K562 (cell line): ENCODE measurements around the gene RBMS3. TPM values are rescaled to one million over a fixed set of nuclear protein-coding genes. Genes with fewer than 3 reads are reported as not detected.

Experiments used
- ATAC-seq: fragments of 200-7000 bp; cut with Tn5 transposase; 3 replicates; pipeline ENCODE4 v1.9.1; 2020; ENCODE audit warnings: moderate library complexity
- BruUV-seq: library from RNA; stranded (reverse); fragments of 400-500 nt; replicated peaks from 2 replicates; lab custom pipeline; 2021; lab: Mats Ljungman, UMichigan
- CTCF ChIA-PET: fragments of 300-600 bp; formaldehyde crosslinking; extraction: SDS; loops from one replicate; lab custom pipeline; 2021; ENCODE audit warnings: low intra/inter-chr PET ratio; lab: Yijun Ruan, JAX
- POLR2A ChIA-PET: fragments of 300-600, 350-650 bp; sonication (Branson Sonifier 250); formaldehyde crosslinking; extraction: SDS; loops from one replicate; lab custom pipeline; 2021; ENCODE audit warnings: antibody characterized with exemption, inconsistent platforms; lab: Yijun Ruan, JAX
- DNase-seq, 4 experiments: peaks; one replicate each; pipeline versions ENCODE4 v3.0.0 to v3.0.0-alpha.2; 2011 to 2018; ENCODE audit warnings: low spot score in 3 of 4, mixed read lengths in 3 of 4; ENCODE audit errors: extremely low read depth in 1 of 4
- FAIRE-seq: peaks from 2 replicates; lab custom pipeline; 2011; peaks lifted over from hg19 to GRCh38; lab: Jason Lieb, UNC
- H2AFZ ChIP-seq: 2 replicates; pipeline ENCODE4 v1.6.0; 2011; ENCODE audit warnings: low read depth, low read length, control low read depth, inconsistent platforms
- H3K27ac ChIP-seq: fragments of 200-600 bp; 3 replicates; pipeline ENCODE4 v1.8.0; 2011; ENCODE audit warnings: low read depth, mild to moderate bottlenecking, control low read depth, inconsistent platforms, low read length, moderate library complexity, mixed read lengths; ENCODE audit errors: extremely low read depth
- H3K27me3 ChIP-seq, 2 experiments: fragments of 300-600 bp in 1 of 2; 2 replicates in 1 of 2; 3 replicates in 1 of 2; pipeline versions ENCODE4 v1.6.0 to v1.8.0; 2011; ENCODE audit warnings: inconsistent platforms in 2 of 2, low read length in 2 of 2, mild to moderate bottlenecking in 1 of 2, mixed read lengths in 1 of 2, moderate library complexity in 1 of 2; ENCODE audit not compliant: control insufficient read depth in 2 of 2, insufficient read depth in 2 of 2
- H3K36me3 ChIP-seq: fragments of 300-600 bp; 3 replicates; pipeline ENCODE4 v1.8.0; 2011; ENCODE audit warnings: mild to moderate bottlenecking, low read length, inconsistent platforms; ENCODE audit not compliant: control insufficient read depth, insufficient read depth
- H3K4me1 ChIP-seq, 2 experiments: fragments of 200-600 bp in 1 of 2; replicated peaks in 1 of 2; 2 replicates in 1 of 2; 3 replicates in 1 of 2; pipeline versions ENCODE4 v1.5.1 to v1.8.0; 2011; ENCODE audit warnings: inconsistent platforms in 2 of 2, low read length in 2 of 2, mild to moderate bottlenecking in 1 of 2, mixed read lengths in 1 of 2, moderate library complexity in 1 of 2; ENCODE audit not compliant: control insufficient read depth in 2 of 2, insufficient read depth in 2 of 2
- H3K4me2 ChIP-seq: 2 replicates; pipeline ENCODE4 v1.6.1; 2011; ENCODE audit warnings: low read length, control low read depth, inconsistent platforms, mixed read lengths; ENCODE audit not compliant: insufficient read depth
- H3K4me3 ChIP-seq: fragments of 200-600 bp; sonication (generic), shearing (Covaris generic); 2 replicates; pipeline ENCODE4 v1.5.1; 2016; ENCODE audit warnings: control low read depth, inconsistent platforms
- H3K79me2 ChIP-seq: fragments of 200-600 bp; 3 replicates; pipeline ENCODE4 v1.8.0; 2011; ENCODE audit warnings: low read length, inconsistent platforms; ENCODE audit not compliant: control insufficient read depth, insufficient read depth
- H3K9ac ChIP-seq, 2 experiments: 2 replicates each; pipeline versions ENCODE4 v1.6.0 to v1.6.1; 2011; ENCODE audit warnings: low read depth in 2 of 2, low read length in 2 of 2, control low read depth in 1 of 2, inconsistent platforms in 1 of 2, mild to moderate bottlenecking in 1 of 2, mixed read lengths in 1 of 2; ENCODE audit not compliant: insufficient read depth in 1 of 2
- H3K9me1 ChIP-seq: one replicate; pipeline ENCODE4 v1.6.0; 2011; ENCODE audit warnings: inconsistent platforms, mild to moderate bottlenecking, low read length, moderate library complexity; ENCODE audit not compliant: control insufficient read depth, insufficient read depth
- H3K9me3 ChIP-seq: replicated peaks from 2 replicates; pipeline ENCODE4 v1.5.1; 2011; ENCODE audit warnings: low read depth, low read length, inconsistent platforms; ENCODE audit not compliant: control insufficient read depth, insufficient read depth
- H4K20me1 ChIP-seq: replicated peaks from 2 replicates; pipeline ENCODE4 v1.6.1; 2011; ENCODE audit warnings: low read length, inconsistent platforms, mixed read lengths; ENCODE audit not compliant: control insufficient read depth, insufficient read depth
- DDX20 ChIP-seq: fragments of 450-650 bp; IDR thresholded peaks from 2 replicates; pipeline ENCODE4 v1.6.1; 2016; ENCODE audit warnings: missing genetic modification characterization, low read depth, mild to moderate bottlenecking, missing compliant biosample characterization, moderate library complexity
- ETV5 ChIP-seq: sonication (generic); formaldehyde crosslinking; IDR thresholded peaks from 2 replicates; pipeline ENCODE4 v1.4.0; 2020; ENCODE audit warnings: low read depth, mild to moderate bottlenecking, missing genetic modification reagents
- FUS ChIP-seq: fragments of 200-400 bp; formaldehyde crosslinking; optimal IDR thresholded peaks from 2 replicates; pipeline ENCODE3; 2017; ENCODE audit warnings: low read depth, low read length
- KLF10 ChIP-seq: fragments of 250-450 bp; sonication (Bioruptor Pico); IDR thresholded peaks from 2 replicates; pipeline ENCODE4 v1.6.1; 2021; ENCODE audit warnings: matching md5 sums
- MTA2 ChIP-seq: fragments of 450-650 bp; IDR thresholded peaks from 2 replicates; pipeline ENCODE4 v1.6.1; 2016; ENCODE audit warnings: low read depth
- SLC30A9 ChIP-seq: fragments of 250-450 bp; sonication (Bioruptor Pico); IDR thresholded peaks from 2 replicates; pipeline ENCODE4 v1.8.0; 2022; ENCODE audit warnings: mild to moderate bottlenecking, moderate library complexity
- TOE1 ChIP-seq, 2 experiments: fragments of 450-650 bp in 1 of 2; sonication (generic) in 1 of 2; formaldehyde crosslinking in 1 of 2; IDR thresholded peaks; 2 replicates each; pipeline versions ENCODE4 v1.7.1 to v1.8.0; 2016 to 2022; ENCODE audit warnings: borderline replicate concordance in 2 of 2, mild to moderate bottlenecking in 2 of 2, antibody characterized with exemption in 1 of 2, inconsistent platforms in 1 of 2, low read depth in 1 of 2, missing genetic modification reagents in 1 of 2, moderate library complexity in 1 of 2
- WGBS: fragments of 100-300 bp; shearing (Covaris generic); methylation state at CpG from one replicate; pipeline ENCODE4 v1.1.6; 2016; ENCODE audit warnings: low coverage, mixed read lengths; ENCODE audit not compliant: insufficient coverage; ENCODE audit errors: missing lambda C conversion rate; 5-methylcytosine and 5-hydroxymethylcytosine counted together
- in situ Hi-C: fragments of 300-500 bp; cut with MboI; formaldehyde crosslinking; loops from 4 replicates; pipeline ENCODE4 v1.15.0; 2018; ENCODE audit warnings: inconsistent platforms, mixed read lengths
- intact Hi-C: fragments of 100-400 bp; cut with micrococcal nuclease; formaldehyde crosslinking; loops from 2 replicates; pipeline ENCODE4 v1.14.2; 2022
- polyA plus RNA-seq, 8 experiments: library from polyadenylated mRNA; depleted of rRNA in 4 of 8; stranded (reverse) in 5 of 8; unstranded in 3 of 8; fragments of >200 nt; fragmentation: Nextera tagmentation in 2 of 8; fragmentation: Illumina TruSeq in 1 of 8; extraction: Ambion mirVana in 2 of 8; extraction: Trizol in 1 of 8; gene quantifications; 2 replicates each; pipeline versions ENCODE4 v1.2.1 to v1.2.3, GENCODE V29; 2011 to 2014; ENCODE audit warnings: inconsistent platforms in 1 of 8, missing spikeins in 1 of 8
- total RNA-seq, 7 experiments: library from RNA; depleted of rRNA in 6 of 7; stranded (reverse); fragments of >200 nt in 6 of 7; fragmentation: Illumina TruSeq in 2 of 7; extraction: Trizol in 2 of 7; gene quantifications; 2 replicates each; pipeline versions ENCODE4 v1.2.1 to v1.2.3, GENCODE V29; 2011 to 2021; ENCODE audit warnings: low replicate concordance in 1 of 7
- TF ChIP-seq, protein P1 (sequence below), 2 experiments: fragments of 450-650 bp in 1 of 2; IDR thresholded peaks; 2 replicates each; pipeline ENCODE4 v1.6.1; 2011 to 2017; ENCODE audit warnings: low read depth in 2 of 2, antibody characterized with exemption in 1 of 2, borderline replicate concordance in 1 of 2, low read length in 1 of 2, mild to moderate bottlenecking in 1 of 2, mixed read lengths in 1 of 2; ENCODE audit not compliant: control insufficient read depth in 1 of 2
- TF ChIP-seq, protein P2 (sequence below): fragments of 250-450 bp; sonication (Bioruptor Pico); IDR thresholded peaks from 2 replicates; pipeline ENCODE4 v1.4.0; 2020
- TF ChIP-seq, protein P3 (sequence below), 2 experiments: fragments of 250-450 bp in 1 of 2; fragments of 450-650 bp in 1 of 2; sonication (Bioruptor Pico) in 1 of 2; IDR thresholded peaks; 2 replicates each; pipeline versions ENCODE4 v1.6.1 to v1.8.0; 2016 to 2021; ENCODE audit warnings: mild to moderate bottlenecking in 2 of 2, moderate library complexity in 2 of 2, missing compliant biosample characterization in 1 of 2, missing genetic modification characterization in 1 of 2

RBMS3 gene
- total and polyA plus RNA-seq, 9 of the 15 experiments (the other 6 are each of a cell fraction or from before 2014, with no cell fraction given): 0.20 TPM; not detected in 8

DNA sequence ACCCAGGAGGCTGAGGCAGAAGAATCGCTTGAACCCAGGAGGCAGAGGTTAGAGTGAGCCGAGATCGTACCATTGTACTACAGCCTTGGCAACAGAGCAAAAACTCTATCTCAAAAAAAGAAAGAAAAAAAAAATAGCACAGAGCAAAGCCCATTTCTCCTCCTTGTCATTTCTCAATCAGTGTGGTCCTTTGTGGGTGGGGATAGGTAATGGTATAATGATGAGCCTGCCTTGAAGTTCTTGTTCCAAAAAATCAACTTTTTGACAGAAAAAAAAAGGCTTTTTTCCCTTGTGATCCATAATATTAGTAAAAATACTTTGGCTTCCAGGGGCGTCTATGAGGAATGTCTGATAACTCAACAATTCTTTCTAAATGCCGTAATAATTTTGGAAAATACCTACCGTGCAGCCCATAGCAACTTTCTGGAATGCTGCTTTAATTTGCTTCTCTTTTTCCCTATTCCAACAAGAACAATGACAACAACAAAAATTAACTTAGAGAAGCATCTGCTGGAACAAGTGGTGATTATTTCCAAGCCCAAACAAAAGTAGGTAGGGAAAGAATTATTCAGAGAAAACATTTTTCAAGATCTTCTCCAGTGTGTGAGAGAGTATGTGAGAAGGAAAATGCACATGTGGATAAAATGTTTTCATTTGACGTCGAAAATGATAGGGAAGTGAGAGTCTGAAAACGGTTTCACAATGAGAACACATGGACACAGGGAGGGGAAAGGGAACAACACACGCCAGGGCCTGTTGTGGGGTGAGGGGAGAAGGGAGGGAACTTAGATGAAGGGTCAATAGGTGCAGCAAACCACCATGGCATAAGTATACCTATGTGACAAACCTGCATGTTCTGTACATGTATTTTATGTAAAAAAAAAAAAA, 337.8 kb downstream of the RBMS3 start:
- Histone ChIP-seq H3K9me1 (no peaks in the 10 kb centered on the region), H3K79me2 (no peaks in the 10 kb centered on the region), H2AFZ (no peak overlapping the region), H3K27me3 (no peaks in the 10 kb centered on the region), H3K9ac (no peak overlapping the region), H3K4me2 (no peak overlapping the region), H3K4me3 (no peak overlapping the region), H4K20me1 (no peaks in the 10 kb centered on the region), H3K4me1 (no peaks in the 10 kb centered on the region), H3K36me3 (no peaks in the 10 kb centered on the region; the same call in 2 of the 3 replicates), H3K27ac (no peak overlapping the region), H3K9me3 (peaks cover 3% of the 10 kb centered on the region; the same call in 1 of the 2 replicates)
- ChIA-PET CTCF (no interaction called here), POLR2A (no interaction called here)
- intact Hi-C loops: no loop called here
- FAIRE-seq (no peak), ATAC-seq (no peak), DNase-seq (no peak)
- in situ Hi-C loops: no loop called here
- 0% methylated on average over 9 of the region's 10 CpGs for WGBS
- no TSS peak for BruUV-seq
- TF ChIP-seq, protein P1, sequence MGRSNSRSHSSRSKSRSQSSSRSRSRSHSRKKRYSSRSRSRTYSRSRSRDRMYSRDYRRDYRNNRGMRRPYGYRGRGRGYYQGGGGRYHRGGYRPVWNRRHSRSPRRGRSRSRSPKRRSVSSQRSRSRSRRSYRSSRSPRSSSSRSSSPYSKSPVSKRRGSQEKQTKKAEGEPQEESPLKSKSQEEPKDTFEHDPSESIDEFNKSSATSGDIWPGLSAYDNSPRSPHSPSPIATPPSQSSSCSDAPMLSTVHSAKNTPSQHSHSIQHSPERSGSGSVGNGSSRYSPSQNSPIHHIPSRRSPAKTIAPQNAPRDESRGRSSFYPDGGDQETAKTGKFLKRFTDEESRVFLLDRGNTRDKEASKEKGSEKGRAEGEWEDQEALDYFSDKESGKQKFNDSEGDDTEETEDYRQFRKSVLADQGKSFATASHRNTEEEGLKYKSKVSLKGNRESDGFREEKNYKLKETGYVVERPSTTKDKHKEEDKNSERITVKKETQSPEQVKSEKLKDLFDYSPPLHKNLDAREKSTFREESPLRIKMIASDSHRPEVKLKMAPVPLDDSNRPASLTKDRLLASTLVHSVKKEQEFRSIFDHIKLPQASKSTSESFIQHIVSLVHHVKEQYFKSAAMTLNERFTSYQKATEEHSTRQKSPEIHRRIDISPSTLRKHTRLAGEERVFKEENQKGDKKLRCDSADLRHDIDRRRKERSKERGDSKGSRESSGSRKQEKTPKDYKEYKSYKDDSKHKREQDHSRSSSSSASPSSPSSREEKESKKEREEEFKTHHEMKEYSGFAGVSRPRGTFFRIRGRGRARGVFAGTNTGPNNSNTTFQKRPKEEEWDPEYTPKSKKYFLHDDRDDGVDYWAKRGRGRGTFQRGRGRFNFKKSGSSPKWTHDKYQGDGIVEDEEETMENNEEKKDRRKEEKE (IDR thresholded peaks at IDR 0.05; ENCODE audit: borderline replicate concordance in 1 of 2, control insufficient read depth in 1 of 2, low read depth in 2 of 2, low read length in 1 of 2): no peak
- TF ChIP-seq MTA2: no peak
- no peak for TF ChIP-seq DDX20 (tag)
- no peak for TF ChIP-seq SLC30A9 (CRISPR knock-in tag)
- no peak for TF ChIP-seq KLF10
- no peak for TF ChIP-seq TOE1 (IDR thresholded peaks at IDR 0.05; ENCODE audit: borderline replicate concordance)
- no peak for TF ChIP-seq TOE1 (CRISPR knock-in tag; IDR thresholded peaks at IDR 0.05; ENCODE audit: borderline replicate concordance, low read depth)
- no peak for TF ChIP-seq FUS
- TF ChIP-seq, protein P2, sequence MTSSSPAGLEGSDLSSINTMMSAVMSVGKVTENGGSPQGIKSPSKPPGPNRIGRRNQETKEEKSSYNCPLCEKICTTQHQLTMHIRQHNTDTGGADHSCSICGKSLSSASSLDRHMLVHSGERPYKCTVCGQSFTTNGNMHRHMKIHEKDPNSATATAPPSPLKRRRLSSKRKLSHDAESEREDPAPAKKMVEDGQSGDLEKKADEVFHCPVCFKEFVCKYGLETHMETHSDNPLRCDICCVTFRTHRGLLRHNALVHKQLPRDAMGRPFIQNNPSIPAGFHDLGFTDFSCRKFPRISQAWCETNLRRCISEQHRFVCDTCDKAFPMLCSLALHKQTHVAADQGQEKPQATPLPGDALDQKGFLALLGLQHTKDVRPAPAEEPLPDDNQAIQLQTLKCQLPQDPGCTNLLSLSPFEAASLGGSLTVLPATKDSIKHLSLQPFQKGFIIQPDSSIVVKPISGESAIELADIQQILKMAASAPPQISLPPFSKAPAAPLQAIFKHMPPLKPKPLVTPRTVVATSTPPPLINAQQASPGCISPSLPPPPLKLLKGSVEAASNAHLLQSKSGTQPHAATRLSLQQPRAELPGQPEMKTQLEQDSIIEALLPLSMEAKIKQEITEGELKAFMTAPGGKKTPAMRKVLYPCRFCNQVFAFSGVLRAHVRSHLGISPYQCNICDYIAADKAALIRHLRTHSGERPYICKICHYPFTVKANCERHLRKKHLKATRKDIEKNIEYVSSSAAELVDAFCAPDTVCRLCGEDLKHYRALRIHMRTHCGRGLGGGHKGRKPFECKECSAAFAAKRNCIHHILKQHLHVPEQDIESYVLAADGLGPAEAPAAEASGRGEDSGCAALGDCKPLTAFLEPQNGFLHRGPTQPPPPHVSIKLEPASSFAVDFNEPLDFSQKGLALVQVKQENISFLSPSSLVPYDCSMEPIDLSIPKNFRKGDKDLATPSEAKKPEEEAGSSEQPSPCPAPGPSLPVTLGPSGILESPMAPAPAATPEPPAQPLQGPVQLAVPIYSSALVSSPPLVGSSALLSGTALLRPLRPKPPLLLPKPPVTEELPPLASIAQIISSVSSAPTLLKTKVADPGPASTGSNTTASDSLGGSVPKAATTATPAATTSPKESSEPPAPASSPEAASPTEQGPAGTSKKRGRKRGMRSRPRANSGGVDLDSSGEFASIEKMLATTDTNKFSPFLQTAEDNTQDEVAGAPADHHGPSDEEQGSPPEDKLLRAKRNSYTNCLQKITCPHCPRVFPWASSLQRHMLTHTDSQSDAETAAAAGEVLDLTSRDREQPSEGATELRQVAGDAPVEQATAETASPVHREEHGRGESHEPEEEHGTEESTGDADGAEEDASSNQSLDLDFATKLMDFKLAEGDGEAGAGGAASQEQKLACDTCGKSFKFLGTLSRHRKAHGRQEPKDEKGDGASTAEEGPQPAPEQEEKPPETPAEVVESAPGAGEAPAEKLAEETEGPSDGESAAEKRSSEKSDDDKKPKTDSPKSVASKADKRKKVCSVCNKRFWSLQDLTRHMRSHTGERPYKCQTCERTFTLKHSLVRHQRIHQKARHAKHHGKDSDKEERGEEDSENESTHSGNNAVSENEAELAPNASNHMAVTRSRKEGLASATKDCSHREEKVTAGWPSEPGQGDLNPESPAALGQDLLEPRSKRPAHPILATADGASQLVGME (CRISPR knock-in tag): no peak
- TF ChIP-seq ETV5: no peak
- TF ChIP-seq, protein P3, sequence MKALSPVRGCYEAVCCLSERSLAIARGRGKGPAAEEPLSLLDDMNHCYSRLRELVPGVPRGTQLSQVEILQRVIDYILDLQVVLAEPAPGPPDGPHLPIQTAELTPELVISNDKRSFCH (CRISPR knock-in tag; IDR thresholded peaks at IDR 0.05): no peak
- TF ChIP-seq, protein P3 (tag; IDR thresholded peaks at IDR 0.05): no peak
